K562 (cell line): ENCODE measurements around the gene TUT1. TPM values are rescaled to one million over a fixed set of nuclear protein-coding genes. Genes with fewer than 3 reads are reported as not detected.

Source experiments
- BCLAF1 ChIP-seq, 2 experiments: fragments of 450-650 bp in 1 of 2; IDR thresholded peaks; 2 replicates each; pipeline ENCODE4 v1.6.1; 2011 to 2017; ENCODE audit warnings: low read depth in 2 of 2, antibody characterized with exemption in 1 of 2, borderline replicate concordance in 1 of 2, low read length in 1 of 2, mild to moderate bottlenecking in 1 of 2, mixed read lengths in 1 of 2; ENCODE audit not compliant: control insufficient read depth in 1 of 2
- CHAMP1 ChIP-seq: fragments of 450-650 bp; IDR thresholded peaks from 2 replicates; pipeline ENCODE4 v1.6.1; 2016; ENCODE audit warnings: mild to moderate bottlenecking
- CHD2 ChIP-seq: IDR thresholded peaks from 2 replicates; pipeline ENCODE4 v1.6.1; 2011; ENCODE audit warnings: low read depth, low read length
- GTF2E2 ChIP-seq: fragments of 200-800 bp; sonication (Bioruptor generic); IDR thresholded peaks from 2 replicates; pipeline ENCODE4 v1.6.1; 2016; ENCODE audit warnings: missing genetic modification characterization, missing compliant biosample characterization
- HDAC6 ChIP-seq: IDR thresholded peaks from 2 replicates; pipeline ENCODE4 v1.6.1; 2012; ENCODE audit warnings: low read depth, mild to moderate bottlenecking, control low read depth, inconsistent platforms, low read length, moderate library complexity
- HMGN3 ChIP-seq: IDR thresholded peaks from 2 replicates; pipeline ENCODE4 v1.6.1; 2011; ENCODE audit warnings: borderline replicate concordance, low read depth, mild to moderate bottlenecking, mixed read lengths, low read length; ENCODE audit not compliant: insufficient read length; ENCODE audit errors: extremely low read depth
- MBD2 ChIP-seq: sonication (generic); IDR thresholded peaks from 2 replicates; pipeline ENCODE4 v1.6.1; 2016; ENCODE audit warnings: low read depth, borderline replicate concordance
- MXD1 ChIP-seq: fragments of 250-450 bp; sonication (Bioruptor Pico); IDR thresholded peaks from 2 replicates; pipeline ENCODE4 v1.8.0; 2021; ENCODE audit warnings: borderline replicate concordance, mild to moderate bottlenecking, moderate library complexity; ENCODE audit not compliant: poor library complexity, severe bottlenecking
- MYBL2 ChIP-seq, 2 experiments: fragments of 450-650 bp in 1 of 2; sonication (generic) in 1 of 2; formaldehyde crosslinking in 1 of 2; IDR thresholded peaks; 2 replicates each; pipeline versions ENCODE4 v1.6.1 to v1.8.1; 2017 to 2022; ENCODE audit warnings: borderline replicate concordance in 1 of 2, inconsistent platforms in 1 of 2, low read depth in 1 of 2, mild to moderate bottlenecking in 1 of 2, missing genetic modification reagents in 1 of 2, moderate library complexity in 1 of 2
- NFE2 ChIP-seq: IDR thresholded peaks from 2 replicates; pipeline ENCODE4 v1.6.1; 2014; ENCODE audit warnings: antibody characterized with exemption, low read depth
- NFYB ChIP-seq: IDR thresholded peaks from 2 replicates; pipeline ENCODE4 v1.6.1; 2011; ENCODE audit warnings: mild to moderate bottlenecking, moderate library complexity; ENCODE audit not compliant: insufficient read length; ENCODE audit errors: extremely low read depth
- PRMT5 ChIP-seq: sonication (generic); formaldehyde crosslinking; IDR thresholded peaks from 2 replicates; pipeline ENCODE4 v1.5.0; 2020; ENCODE audit warnings: missing genetic modification reagents
- RFX5 ChIP-seq: IDR thresholded peaks from 2 replicates; pipeline ENCODE4 v1.6.1; 2011; ENCODE audit warnings: low read depth, mild to moderate bottlenecking, improper control_type of control experiment, low read length
- SRF ChIP-seq, 2 experiments: fragments of 250-450, 450-650 bp in 1 of 2; sonication (Bioruptor Pico) in 1 of 2; sonication (generic) in 1 of 2; formaldehyde crosslinking; IDR thresholded peaks; 2 replicates each; pipeline versions ENCODE4 v1.5.0 to v1.5.1; 2020 to 2022; ENCODE audit warnings: mild to moderate bottlenecking in 1 of 2, missing genetic modification reagents in 1 of 2
- SRSF3 ChIP-seq: fragments of 200-400 bp; formaldehyde crosslinking; IDR thresholded peaks from 2 replicates; pipeline ENCODE4 v1.6.1; 2016; ENCODE audit warnings: mild to moderate bottlenecking, low read length, moderate library complexity; ENCODE audit not compliant: insufficient read depth
- UBTF ChIP-seq, 2 experiments: IDR thresholded peaks; 2 replicates each; pipeline ENCODE4 v1.6.1; 2012; ENCODE audit warnings: improper control_type of control experiment in 2 of 2, low read depth in 2 of 2, low read length in 2 of 2, borderline replicate concordance in 1 of 2
- ZNF644 ChIP-seq: fragments of 200-800 bp; sonication (Bioruptor generic); IDR thresholded peaks from 2 replicates; pipeline ENCODE4 v1.6.1; 2016; ENCODE audit warnings: low read depth, missing genetic modification characterization, missing compliant biosample characterization
- polyA plus RNA-seq, 8 experiments: library from polyadenylated mRNA; depleted of rRNA in 4 of 8; stranded (reverse) in 5 of 8; unstranded in 3 of 8; fragments of >200 nt; fragmentation: Nextera tagmentation in 2 of 8; fragmentation: Illumina TruSeq in 1 of 8; extraction: Ambion mirVana in 2 of 8; extraction: Trizol in 1 of 8; gene quantifications; 2 replicates each; pipeline versions ENCODE4 v1.2.1 to v1.2.3, GENCODE V29; 2011 to 2014; ENCODE audit warnings: inconsistent platforms in 1 of 8, missing spikeins in 1 of 8
- total RNA-seq, 7 experiments: library from RNA; depleted of rRNA in 6 of 7; stranded (reverse); fragments of >200 nt in 6 of 7; fragmentation: Illumina TruSeq in 2 of 7; extraction: Trizol in 2 of 7; gene quantifications; 2 replicates each; pipeline versions ENCODE4 v1.2.1 to v1.2.3, GENCODE V29; 2011 to 2021; ENCODE audit warnings: low replicate concordance in 1 of 7

The TUT1 gene
- total and polyA plus RNA-seq, 9 of the 15 experiments (the other 6 are each of a cell fraction or from before 2014, with no cell fraction given), result 0.66 to 44.3 (median 15.7) TPM

GRCh38 chr11:62553080-62553838 is 38.1 kb downstream of the TUT1 start (continued):
- 0 out of 4 replicates have a peak, but pooled peaks of 1 of the 2 experiments have one; percentile 39 for TF ChIP-seq BCLAF1 (IDR thresholded peaks at IDR 0.05; ENCODE audit: borderline replicate concordance in 1 of 2, control insufficient read depth in 1 of 2, low read depth in 2 of 2, low read length in 1 of 2)
- TF ChIP-seq UBTF (IDR thresholded peaks at IDR 0.05; ENCODE audit: borderline replicate concordance in 1 of 2, low read depth in 2 of 2, low read length in 2 of 2), result no peak
- no peak for TF ChIP-seq CHAMP1
- TF ChIP-seq NFE2, result peak; percentile 14; the same call in 1 of the 2 replicates
- TF ChIP-seq CHD2, result no peak
- peak; percentile 41 for TF ChIP-seq HMGN3
- TF ChIP-seq ZNF644 (tag), result peak; percentile 59; the same call in 1 of the 2 replicates
- TF ChIP-seq GTF2E2, result no peak
- no peak for TF ChIP-seq SRSF3
- TF ChIP-seq HDAC6, result no peak
- no peak for TF ChIP-seq PRMT5 (CRISPR knock-in tag)
- no peak for TF ChIP-seq MYBL2 (IDR thresholded peaks at IDR 0.05; ENCODE audit: low read depth)
- TF ChIP-seq MYBL2 (CRISPR knock-in tag; IDR thresholded peaks at IDR 0.05; ENCODE audit: borderline replicate concordance), result no peak
- TF ChIP-seq MXD1, result no peak
- no peak for TF ChIP-seq RFX5
- TF ChIP-seq MBD2, result no peak
- TF ChIP-seq NFYB, result no peak
- TF ChIP-seq SRF (CRISPR knock-in tag; IDR thresholded peaks at IDR 0.05), result peak in 1 of 2 experiments; percentile 45; a peak in 1 of 4 replicates
